ENCODE results near the gene ARHGAP6.
A peak's percentile ranks its signal among the peaks of the same experiment; 100 is the strongest.

The ARHGAP6 gene

GRCh38 chrX:11269996-11270395 is 395.7 kb downstream of the ARHGAP6 start:
- Histone ChIP-seq H3K9me3 (ENCODE audit: control insufficient read depth in 1 of 2, low read length in 2 of 2) (no peaks in the 10 kb centered on the region), H3K4me3 (ENCODE audit: low read depth in 1 of 2, low read length in 2 of 2) (no peak overlapping the region), H3K4me1 (ENCODE audit: control insufficient read depth in 1 of 2, insufficient read depth in 2 of 2, low read length in 2 of 2) (peaks cover 0 to 2% of the 10 kb centered on the region in 2 donors)

GRCh38 chrX:11269006-11269405 is 396.7 kb downstream of the ARHGAP6 start:
- Histone ChIP-seq H3K4me1 (ENCODE audit: control insufficient read depth in 1 of 2, insufficient read depth in 2 of 2, low read length in 2 of 2) (peaks cover 0 to 2% of the 10 kb centered on the region in 2 donors), H3K36me3 (ENCODE audit: control insufficient read depth in 1 of 2, insufficient read depth in 2 of 2, low read length in 2 of 2) (no peaks in the 10 kb centered on the region), H3K27ac (ENCODE audit: low read length) (no peak overlapping the region), H3K4me3 (ENCODE audit: low read depth in 1 of 2, low read length in 2 of 2) (no peak overlapping the region), H3K27me3 (ENCODE audit: low read depth, low read length) (no peaks in the 10 kb centered on the region), H3K9me3 (ENCODE audit: control insufficient read depth in 1 of 2, low read length in 2 of 2) (no peaks in the 10 kb centered on the region)

More at GRCh38 chrX:11269996-11270395, 395.7 kb downstream of the ARHGAP6 start:
- no peaks in the 10 kb centered on the region for H3K36me3 ChIP-seq (ENCODE audit: control insufficient read depth in 1 of 2, insufficient read depth in 2 of 2, low read length in 2 of 2)
- H3K27me3 ChIP-seq (ENCODE audit: low read depth, low read length), result no peaks in the 10 kb centered on the region
- H3K27ac ChIP-seq (ENCODE audit: low read length), result no peak overlapping the region

GRCh38 chrX:11267425-11267824 is 398.3 kb downstream of the ARHGAP6 start:
- no peaks in the 10 kb centered on the region for H3K9me3 ChIP-seq (ENCODE audit: control insufficient read depth in 1 of 2, low read length in 2 of 2)
- no peaks in the 10 kb centered on the region for H3K27me3 ChIP-seq (ENCODE audit: low read depth, low read length)
- no peaks in the 10 kb centered on the region for H3K36me3 ChIP-seq (ENCODE audit: control insufficient read depth in 1 of 2, insufficient read depth in 2 of 2, low read length in 2 of 2)
- H3K4me3 ChIP-seq (ENCODE audit: low read depth in 1 of 2, low read length in 2 of 2), result no peak overlapping the region
- peaks cover 0 to 2% of the 10 kb centered on the region in 2 donors for H3K4me1 ChIP-seq (ENCODE audit: control insufficient read depth in 1 of 2, insufficient read depth in 2 of 2, low read length in 2 of 2)
- no peak overlapping the region for H3K27ac ChIP-seq (ENCODE audit: low read length)

- no peaks in the 10 kb centered on the region for H3K27me3 ChIP-seq (ENCODE audit: low read depth, low read length)
- H3K4me1 ChIP-seq (ENCODE audit: control insufficient read depth in 1 of 2, insufficient read depth in 2 of 2, low read length in 2 of 2), result peaks cover 0 to 2% of the 10 kb centered on the region in 2 donors
- peak overlapping the region; percentile 39 for H3K27ac ChIP-seq (ENCODE audit: low read length)
- no peaks in the 10 kb centered on the region for H3K36me3 ChIP-seq (ENCODE audit: control insufficient read depth in 1 of 2, insufficient read depth in 2 of 2, low read length in 2 of 2)
- no peaks in the 10 kb centered on the region for H3K9me3 ChIP-seq (ENCODE audit: control insufficient read depth in 1 of 2, low read length in 2 of 2)
- H3K4me3 ChIP-seq (ENCODE audit: low read depth in 1 of 2, low read length in 2 of 2), result no peak overlapping the region
Measured at GRCh38 chrX:11266573-11267003, 399.1 kb downstream of the ARHGAP6 start.

- no peaks in the 10 kb centered on the region for H3K9me3 ChIP-seq (ENCODE audit: control insufficient read depth in 1 of 2, low read length in 2 of 2)
- peaks cover 0 to 1% of the 10 kb centered on the region in 2 donors for H3K4me1 ChIP-seq (ENCODE audit: control insufficient read depth in 1 of 2, insufficient read depth in 2 of 2, low read length in 2 of 2)
- H3K4me3 ChIP-seq (ENCODE audit: low read depth in 1 of 2, low read length in 2 of 2), result no peak overlapping the region
- H3K36me3 ChIP-seq (ENCODE audit: control insufficient read depth in 1 of 2, insufficient read depth in 2 of 2, low read length in 2 of 2), result no peaks in the 10 kb centered on the region
- H3K27ac ChIP-seq (ENCODE audit: low read length), result peak overlapping the region; percentile 39
- H3K27me3 ChIP-seq (ENCODE audit: low read depth, low read length), result no peaks in the 10 kb centered on the region
Measured at GRCh38 chrX:11265352-11265751, 400.4 kb downstream of the ARHGAP6 start.

- no peak overlapping the region for H3K4me3 ChIP-seq (ENCODE audit: low read depth in 1 of 2, low read length in 2 of 2)
- H3K27ac ChIP-seq (ENCODE audit: low read length), result no peak overlapping the region
- no peaks in the 10 kb centered on the region for H3K9me3 ChIP-seq (ENCODE audit: control insufficient read depth in 1 of 2, low read length in 2 of 2)
- no peaks in the 10 kb centered on the region for H3K27me3 ChIP-seq (ENCODE audit: low read depth, low read length)
- no peaks in the 10 kb centered on the region for H3K36me3 ChIP-seq (ENCODE audit: control insufficient read depth in 1 of 2, insufficient read depth in 2 of 2, low read length in 2 of 2)
- H3K4me1 ChIP-seq (ENCODE audit: control insufficient read depth in 1 of 2, insufficient read depth in 2 of 2, low read length in 2 of 2), result no peaks in the 10 kb centered on the region
Measured at GRCh38 chrX:11264925-11265324, 400.8 kb downstream of the ARHGAP6 start.

GRCh38 chrX:11261260-11261659 is 404.5 kb downstream of the ARHGAP6 start:
- Histone ChIP-seq H3K36me3 (ENCODE audit: control insufficient read depth in 1 of 2, insufficient read depth in 2 of 2, low read length in 2 of 2) (no peaks in the 10 kb centered on the region), H3K4me1 (ENCODE audit: control insufficient read depth in 1 of 2, insufficient read depth in 2 of 2, low read length in 2 of 2) (peaks cover 0 to 4% of the 10 kb centered on the region in 2 donors), H3K4me3 (ENCODE audit: low read depth in 1 of 2, low read length in 2 of 2) (no peak overlapping the region), H3K9me3 (ENCODE audit: control insufficient read depth in 1 of 2, low read length in 2 of 2) (no peaks in the 10 kb centered on the region), H3K27me3 (ENCODE audit: low read depth, low read length) (no peaks in the 10 kb centered on the region), H3K27ac (ENCODE audit: low read length) (no peak overlapping the region)

GRCh38 chrX:11259437-11259836 is 406.3 kb downstream of the ARHGAP6 start:
- no peaks in the 10 kb centered on the region for H3K27me3 ChIP-seq (ENCODE audit: low read depth, low read length)
- H3K9me3 ChIP-seq (ENCODE audit: control insufficient read depth in 1 of 2, low read length in 2 of 2), result no peaks in the 10 kb centered on the region

GRCh38 chrX:11257711-11258110 is 408.0 kb downstream of the ARHGAP6 start:
- Histone ChIP-seq H3K27me3 (ENCODE audit: low read depth, low read length) (no peaks in the 10 kb centered on the region), H3K27ac (ENCODE audit: low read length) (no peak overlapping the region), H3K4me3 (ENCODE audit: low read depth in 1 of 2, low read length in 2 of 2) (no peak overlapping the region)

More at GRCh38 chrX:11259437-11259836, 406.3 kb downstream of the ARHGAP6 start:
- Histone ChIP-seq H3K4me3 (ENCODE audit: low read depth in 1 of 2, low read length in 2 of 2) (no peak overlapping the region), H3K27ac (ENCODE audit: low read length) (no peak overlapping the region), H3K4me1 (ENCODE audit: control insufficient read depth in 1 of 2, insufficient read depth in 2 of 2, low read length in 2 of 2) (peaks cover 0 to 4% of the 10 kb centered on the region in 2 donors), H3K36me3 (ENCODE audit: control insufficient read depth in 1 of 2, insufficient read depth in 2 of 2, low read length in 2 of 2) (no peaks in the 10 kb centered on the region)

GRCh38 chrX:11257290-11257689 is 408.4 kb downstream of the ARHGAP6 start:
- Histone ChIP-seq H3K4me1 (ENCODE audit: control insufficient read depth in 1 of 2, insufficient read depth in 2 of 2, low read length in 2 of 2) (peaks cover 0 to 4% of the 10 kb centered on the region in 2 donors), H3K27ac (ENCODE audit: low read length) (no peak overlapping the region), H3K4me3 (ENCODE audit: low read depth in 1 of 2, low read length in 2 of 2) (no peak overlapping the region), H3K36me3 (ENCODE audit: control insufficient read depth in 1 of 2, insufficient read depth in 2 of 2, low read length in 2 of 2) (no peaks in the 10 kb centered on the region), H3K9me3 (ENCODE audit: control insufficient read depth in 1 of 2, low read length in 2 of 2) (no peaks in the 10 kb centered on the region), H3K27me3 (ENCODE audit: low read depth, low read length) (no peaks in the 10 kb centered on the region)

More at GRCh38 chrX:11257711-11258110, 408.0 kb downstream of the ARHGAP6 start:
- Histone ChIP-seq H3K9me3 (ENCODE audit: control insufficient read depth in 1 of 2, low read length in 2 of 2) (no peaks in the 10 kb centered on the region), H3K4me1 (ENCODE audit: control insufficient read depth in 1 of 2, insufficient read depth in 2 of 2, low read length in 2 of 2) (peaks cover 0 to 4% of the 10 kb centered on the region in 2 donors), H3K36me3 (ENCODE audit: control insufficient read depth in 1 of 2, insufficient read depth in 2 of 2, low read length in 2 of 2) (no peaks in the 10 kb centered on the region)

- peaks cover 0 to 2% of the 10 kb centered on the region in 2 donors for H3K9me3 ChIP-seq (ENCODE audit: control insufficient read depth in 1 of 2, low read length in 2 of 2)
- H3K27ac ChIP-seq (ENCODE audit: low read length), result no peak overlapping the region
- H3K36me3 ChIP-seq (ENCODE audit: control insufficient read depth in 1 of 2, insufficient read depth in 2 of 2, low read length in 2 of 2), result no peaks in the 10 kb centered on the region
- peaks cover 0 to 4% of the 10 kb centered on the region in 2 donors for H3K4me1 ChIP-seq (ENCODE audit: control insufficient read depth in 1 of 2, insufficient read depth in 2 of 2, low read length in 2 of 2)
- H3K27me3 ChIP-seq (ENCODE audit: low read depth, low read length), result no peaks in the 10 kb centered on the region
- H3K4me3 ChIP-seq (ENCODE audit: low read depth in 1 of 2, low read length in 2 of 2), result no peak overlapping the region
Measured at GRCh38 chrX:11254417-11255109, 411.2 kb downstream of the ARHGAP6 start.

- Histone ChIP-seq H3K27me3 (ENCODE audit: low read depth, low read length) (no peaks in the 10 kb centered on the region), H3K36me3 (ENCODE audit: control insufficient read depth in 1 of 2, insufficient read depth in 2 of 2, low read length in 2 of 2) (no peaks in the 10 kb centered on the region), H3K4me3 (ENCODE audit: low read depth in 1 of 2, low read length in 2 of 2) (no peak overlapping the region), H3K27ac (ENCODE audit: low read length) (no peak overlapping the region), H3K4me1 (ENCODE audit: control insufficient read depth in 1 of 2, insufficient read depth in 2 of 2, low read length in 2 of 2) (peaks cover 0 to 9% of the 10 kb centered on the region in 2 donors), H3K9me3 (ENCODE audit: control insufficient read depth in 1 of 2, low read length in 2 of 2) (no peaks in the 10 kb centered on the region)
Measured at GRCh38 chrX:11244636-11245035, 421.1 kb downstream of the ARHGAP6 start.
